Measurements from ENCODE around the gene KIF5C. TPM values are rescaled to one million over a fixed set of nuclear protein-coding genes. Genes with fewer than 3 reads are reported as not detected.

Gene KIF5C
- polyA plus RNA-seq, 1 donor (not counting 4 experiments of a cell fraction or from before 2014, with no cell fraction given), result 0.03 TPM

- no peak for DNase-seq (ENCODE audit: low read depth, low spot score)
- Histone ChIP-seq H3K79me2 (ENCODE audit: control insufficient read depth, insufficient read depth, low read length) (no peaks in the 10 kb centered on the region), H2AFZ (ENCODE audit: control insufficient read depth, low read length) (no peak overlapping the region), H3K27ac (ENCODE audit: control insufficient read depth, insufficient read depth, low read length) (no peak overlapping the region), H4K20me1 (ENCODE audit: control insufficient read depth, extremely low read depth, insufficient read depth, low read length) (no peaks in the 10 kb centered on the region), H3K4me2 (ENCODE audit: control insufficient read depth, extremely low read depth, insufficient read depth, low read depth, low read length) (no peak overlapping the region), H3K9ac (ENCODE audit: control insufficient read depth, extremely low read depth, insufficient read depth, low read length) (no peak overlapping the region), H3K9me1 (ENCODE audit: control insufficient read depth, extremely low read depth, insufficient read depth, low read length) (no peaks in the 10 kb centered on the region), H3K27me3 (ENCODE audit: control insufficient read depth, extremely low read depth, insufficient read depth, low read length) (no peaks in the 10 kb centered on the region), H3K9me3 (ENCODE audit: control insufficient read depth, low read depth, low read length) (no peaks in the 10 kb centered on the region), H3K4me1 (ENCODE audit: control insufficient read depth, extremely low read depth, insufficient read depth, low read length) (peaks cover 3% of the 10 kb centered on the region), H3K4me3 (ENCODE audit: control insufficient read depth in 2 of 3, extremely low read depth in 1 of 3, insufficient read depth in 2 of 3, low read depth in 1 of 3, low read length in 3 of 3) (no peak overlapping the region), H3K36me3 (ENCODE audit: control insufficient read depth in 2 of 2, extremely low read depth in 1 of 2, insufficient read depth in 2 of 2, low read length in 2 of 2) (no peaks in the 10 kb centered on the region)
- TF ChIP-seq EZH2 (IDR thresholded peaks at IDR 0.05; ENCODE audit: low read length), result no peak
- peak; percentile 71 to 92 (median 76) for TF ChIP-seq CTCF (optimal IDR thresholded peaks at IDR 0.05 in 1 of 3, IDR thresholded peaks at IDR 0.05 in 1 of 3, conservative IDR thresholded peaks at IDR 0.05 in 1 of 3; ENCODE audit: extremely low read depth in 1 of 3, insufficient read depth in 2 of 3, low read length in 3 of 3)
- dilution Hi-C loops (cut with MboI; ENCODE audit: extremely low pct_ligation_motif_present, low sequenced_read_pairs), result no loop called here
- FAIRE-seq, result peak; percentile 68
Measured at GRCh38 chr2:149040451-149040850, 165.4 kb downstream of the KIF5C start.

- Histone ChIP-seq H3K9me3 (ENCODE audit: control insufficient read depth, low read depth, low read length) (no peaks in the 10 kb centered on the region), H2AFZ (ENCODE audit: control insufficient read depth, low read length) (no peak overlapping the region), H3K4me2 (ENCODE audit: control insufficient read depth, extremely low read depth, insufficient read depth, low read depth, low read length) (no peak overlapping the region), H3K27me3 (ENCODE audit: control insufficient read depth, extremely low read depth, insufficient read depth, low read length) (no peaks in the 10 kb centered on the region), H3K4me1 (ENCODE audit: control insufficient read depth, extremely low read depth, insufficient read depth, low read length) (peaks cover 3% of the 10 kb centered on the region), H4K20me1 (ENCODE audit: control insufficient read depth, extremely low read depth, insufficient read depth, low read length) (no peaks in the 10 kb centered on the region), H3K9me1 (ENCODE audit: control insufficient read depth, extremely low read depth, insufficient read depth, low read length) (no peaks in the 10 kb centered on the region), H3K27ac (ENCODE audit: control insufficient read depth, insufficient read depth, low read length) (no peak overlapping the region), H3K36me3 (ENCODE audit: control insufficient read depth in 2 of 2, extremely low read depth in 1 of 2, insufficient read depth in 2 of 2, low read length in 2 of 2) (no peaks in the 10 kb centered on the region), H3K79me2 (ENCODE audit: control insufficient read depth, insufficient read depth, low read length) (no peaks in the 10 kb centered on the region), H3K4me3 (ENCODE audit: control insufficient read depth in 2 of 3, extremely low read depth in 1 of 3, insufficient read depth in 2 of 3, low read depth in 1 of 3, low read length in 3 of 3) (no peak overlapping the region), H3K9ac (ENCODE audit: control insufficient read depth, extremely low read depth, insufficient read depth, low read length) (no peak overlapping the region)
- TF ChIP-seq EZH2 (IDR thresholded peaks at IDR 0.05; ENCODE audit: low read length) (no peak), CTCF (optimal IDR thresholded peaks at IDR 0.05 in 1 of 3, IDR thresholded peaks at IDR 0.05 in 1 of 3, conservative IDR thresholded peaks at IDR 0.05 in 1 of 3; ENCODE audit: extremely low read depth in 1 of 3, insufficient read depth in 2 of 3, low read length in 3 of 3) (no peak)
- DNase-seq (ENCODE audit: low read depth, low spot score) (no peak), FAIRE-seq (no peak)
- dilution Hi-C loops (cut with MboI; ENCODE audit: extremely low pct_ligation_motif_present, low sequenced_read_pairs), result no loop called here
Measured at GRCh38 chr2:149041482-149041881, 166.5 kb downstream of the KIF5C start.
